Measurements from ENCODE around the gene MPPED2.

DNA sequence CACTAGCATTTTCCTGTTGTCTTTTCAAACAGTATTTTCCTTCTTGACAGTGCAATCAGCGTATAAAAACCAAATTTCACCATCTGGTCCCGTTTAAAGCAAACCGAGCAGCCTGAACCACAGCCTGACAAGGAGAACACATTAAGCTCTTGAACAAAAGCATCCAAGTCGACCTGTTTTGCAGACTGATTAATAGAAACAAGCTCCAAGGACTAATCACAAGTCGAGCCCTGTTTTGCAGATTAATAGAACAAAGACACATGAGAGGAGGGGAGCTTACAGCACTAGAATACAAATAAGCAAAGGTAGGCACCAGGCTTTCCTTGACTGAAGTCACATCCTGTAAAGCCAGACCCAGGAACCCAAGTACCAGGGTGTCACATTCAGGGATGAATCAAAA lies 104.8 kb downstream of the MPPED2 start:
- TF ChIP-seq, protein P1, sequence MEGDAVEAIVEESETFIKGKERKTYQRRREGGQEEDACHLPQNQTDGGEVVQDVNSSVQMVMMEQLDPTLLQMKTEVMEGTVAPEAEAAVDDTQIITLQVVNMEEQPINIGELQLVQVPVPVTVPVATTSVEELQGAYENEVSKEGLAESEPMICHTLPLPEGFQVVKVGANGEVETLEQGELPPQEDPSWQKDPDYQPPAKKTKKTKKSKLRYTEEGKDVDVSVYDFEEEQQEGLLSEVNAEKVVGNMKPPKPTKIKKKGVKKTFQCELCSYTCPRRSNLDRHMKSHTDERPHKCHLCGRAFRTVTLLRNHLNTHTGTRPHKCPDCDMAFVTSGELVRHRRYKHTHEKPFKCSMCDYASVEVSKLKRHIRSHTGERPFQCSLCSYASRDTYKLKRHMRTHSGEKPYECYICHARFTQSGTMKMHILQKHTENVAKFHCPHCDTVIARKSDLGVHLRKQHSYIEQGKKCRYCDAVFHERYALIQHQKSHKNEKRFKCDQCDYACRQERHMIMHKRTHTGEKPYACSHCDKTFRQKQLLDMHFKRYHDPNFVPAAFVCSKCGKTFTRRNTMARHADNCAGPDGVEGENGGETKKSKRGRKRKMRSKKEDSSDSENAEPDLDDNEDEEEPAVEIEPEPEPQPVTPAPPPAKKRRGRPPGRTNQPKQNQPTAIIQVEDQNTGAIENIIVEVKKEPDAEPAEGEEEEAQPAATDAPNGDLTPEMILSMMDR (IDR thresholded peaks at IDR 0.05; ENCODE audit: borderline replicate concordance, extremely low read depth, low read length, poor library complexity, severe bottlenecking), result no peak
- no peak for TF ChIP-seq EZH2 (IDR thresholded peaks at IDR 0.05; ENCODE audit: borderline replicate concordance, low read depth, low read length, severe bottlenecking)

Measured in DND-41 (cell line).